ENCODE results near the gene EMX2.

The EMX2 gene

GRCh38 chr10:117530791-117531190, 11.8 kb upstream of the EMX2 start:
- H3K4me3 ChIP-seq (ENCODE audit: low read depth, low read length) = no peak overlapping the region
- no peak for DNase-seq (ENCODE audit: low read depth)

- no peak for DNase-seq (ENCODE audit: low read depth)
- no peak overlapping the region for H3K4me3 ChIP-seq (ENCODE audit: low read depth, low read length)
Measured at GRCh38 chr10:117531371-117532002, 11.1 kb upstream of the EMX2 start.

- no peak overlapping the region for H3K4me3 ChIP-seq (ENCODE audit: low read depth, low read length)
Measured at GRCh38 chr10:117532003-117532385, 10.6 kb upstream of the EMX2 start.

GRCh38 chr10:117532451-117533107, 10.0 kb upstream of the EMX2 start:
- no peak for DNase-seq (ENCODE audit: low read depth)
- no peak overlapping the region for H3K4me3 ChIP-seq (ENCODE audit: low read depth, low read length)

More at GRCh38 chr10:117532003-117532385, 10.6 kb upstream of the EMX2 start:
- no peak for DNase-seq (ENCODE audit: low read depth)

GRCh38 chr10:117533507-117534281, 8.9 kb upstream of the EMX2 start:
- DNase-seq (ENCODE audit: low read depth) = no peak
- H3K4me3 ChIP-seq (ENCODE audit: low read depth, low read length) = no peak overlapping the region

- DNase-seq (ENCODE audit: low read depth) = no peak
- peak overlapping the region; percentile 40 for H3K4me3 ChIP-seq (ENCODE audit: low read depth, low read length)
Measured at GRCh38 chr10:117534321-117535297, 7.9 kb upstream of the EMX2 start.

GRCh38 chr10:117535298-117536071, 7.1 kb upstream of the EMX2 start:
- DNase-seq (ENCODE audit: low read depth) = no peak
- peak overlapping the region; percentile 40 for H3K4me3 ChIP-seq (ENCODE audit: low read depth, low read length)

GRCh38 chr10:117536072-117536865, 6.3 kb upstream of the EMX2 start:
- no peak for DNase-seq (ENCODE audit: low read depth)
- H3K4me3 ChIP-seq (ENCODE audit: low read depth, low read length) = no peak overlapping the region

- H3K4me3 ChIP-seq (ENCODE audit: low read depth, low read length) = no peak overlapping the region
- DNase-seq (ENCODE audit: low read depth) = no peak
Measured at GRCh38 chr10:117536866-117537435, 5.6 kb upstream of the EMX2 start.

- DNase-seq (ENCODE audit: low read depth) = no peak
- H3K4me3 ChIP-seq (ENCODE audit: low read depth, low read length) = peak overlapping the region; percentile 14
Measured at GRCh38 chr10:117537436-117537903, 5.1 kb upstream of the EMX2 start.

GRCh38 chr10:117537904-117538524, 4.5 kb upstream of the EMX2 start:
- DNase-seq (ENCODE audit: low read depth) = no peak
- H3K4me3 ChIP-seq (ENCODE audit: low read depth, low read length) = peak overlapping the region; percentile 14

- no peak for DNase-seq (ENCODE audit: low read depth)
- H3K4me3 ChIP-seq (ENCODE audit: low read depth, low read length) = no peak overlapping the region
Measured at GRCh38 chr10:117539361-117539773, 3.2 kb upstream of the EMX2 start.

- H3K4me3 ChIP-seq (ENCODE audit: low read depth, low read length) = no peak overlapping the region
Measured at GRCh38 chr10:117539903-117540639, 2.5 kb upstream of the EMX2 start.

GRCh38 chr10:117540640-117541404, 1.7 kb upstream of the EMX2 start:
- no peak for DNase-seq (ENCODE audit: low read depth)
- H3K4me3 ChIP-seq (ENCODE audit: low read depth, low read length) = peak overlapping the region; percentile 32

More at GRCh38 chr10:117539903-117540639, 2.5 kb upstream of the EMX2 start:
- DNase-seq (ENCODE audit: low read depth) = no peak

GRCh38 chr10:117541405-117541908, 1.1 kb upstream of the EMX2 start:
- peak overlapping the region; percentile 60 for H3K4me3 ChIP-seq (ENCODE audit: low read depth, low read length)
- DNase-seq (ENCODE audit: low read depth) = peak; percentile 73

Data from skeletal muscle cell (primary cell).